IMR-90 (cell line): Measurements from ENCODE around the gene CIBAR2. TPM values are rescaled to one million over a fixed set of nuclear protein-coding genes. Genes with fewer than 3 reads are reported as not detected.

Experiments used
- ATAC-seq: fragments of 200-7000 bp; cut with Tn5 transposase; 2 replicates; pipeline ENCODE4 v1.9.1; 2020; ENCODE audit warnings: low read depth, mild to moderate bottlenecking, moderate library complexity
- BruUV-seq: library from RNA; stranded (reverse); fragments of 400-500 nt; replicated peaks from 2 replicates; lab custom pipeline; 2021; lab: Mats Ljungman, UMichigan
- CTCF ChIA-PET: fragments of 300-600 bp; formaldehyde crosslinking; extraction: SDS; loops from one replicate; lab custom pipeline; 2021; ENCODE audit warnings: antibody characterized with exemption; lab: Yijun Ruan, JAX
- POLR2A ChIA-PET: fragments of 300-600 bp; sonication (Branson Sonifier 250); formaldehyde crosslinking; loops from one replicate; lab custom pipeline; 2022; ENCODE audit warnings: antibody characterized with exemption; ENCODE audit not compliant: unreplicated experiment; lab: Charles Lee
- DNase-seq: peaks from one replicate; pipeline ENCODE4 v3.0.0; 2013
- H2AFZ ChIP-seq: replicated peaks from 2 replicates; pipeline ENCODE3; 2013; ENCODE audit warnings: low read length, mild to moderate bottlenecking; ENCODE audit not compliant: poor library complexity
- H2AK5ac ChIP-seq: 2 replicates; pipeline ENCODE4 v1.6.1; 2013; ENCODE audit warnings: low read depth, low read length, inconsistent platforms
- H2AK9ac ChIP-seq: replicated peaks from 2 replicates; pipeline ENCODE3; 2013; ENCODE audit warnings: mild to moderate bottlenecking, low read depth, low read length, moderate library complexity; ENCODE audit not compliant: poor library complexity
- H2BK120ac ChIP-seq: 2 replicates; pipeline ENCODE4 v1.6.1; 2013; ENCODE audit warnings: low read depth, low read length, inconsistent platforms
- H2BK15ac ChIP-seq: 3 replicates; pipeline ENCODE4 v1.6.1; 2013; ENCODE audit warnings: low read depth, low read length, inconsistent platforms
- H2BK20ac ChIP-seq: 2 replicates; pipeline ENCODE4 v1.6.1; 2013; ENCODE audit warnings: low read depth, mild to moderate bottlenecking, inconsistent platforms, low read length, moderate library complexity
- H2BK5ac ChIP-seq: 2 replicates; pipeline ENCODE4 v1.6.1; 2013; ENCODE audit warnings: mild to moderate bottlenecking, low read depth, low read length, inconsistent platforms; ENCODE audit not compliant: poor library complexity, severe bottlenecking
- H3K14ac ChIP-seq: replicated peaks from 2 replicates; pipeline ENCODE4 v1.6.1; 2013; ENCODE audit warnings: low read depth, low read length, inconsistent platforms
- H3K18ac ChIP-seq: 2 replicates; pipeline ENCODE4 v1.6.1; 2013; ENCODE audit warnings: low read depth, low read length, control low read depth
- H3K23ac ChIP-seq: 2 replicates; pipeline ENCODE4 v1.6.1; 2013; ENCODE audit warnings: low read depth, low read length, inconsistent platforms
- H3K27ac ChIP-seq: 2 replicates; pipeline ENCODE4 v1.5.1; 2013; ENCODE audit warnings: mild to moderate bottlenecking, control low read depth, low read length; ENCODE audit not compliant: insufficient read depth
- H3K27me3 ChIP-seq: 2 replicates; pipeline ENCODE4 v1.6.1; 2013; ENCODE audit warnings: low read length; ENCODE audit not compliant: control insufficient read depth, insufficient read depth
- H3K36me3 ChIP-seq: 2 replicates; pipeline ENCODE4 v1.6.1; 2013; ENCODE audit warnings: low read length, mixed read lengths; ENCODE audit not compliant: control insufficient read depth, insufficient read depth
- H3K4ac ChIP-seq: 2 replicates; pipeline ENCODE4 v1.6.1; 2013; ENCODE audit warnings: low read depth, low read length, inconsistent platforms
- H3K4me1 ChIP-seq: 2 replicates; pipeline ENCODE4 v1.6.1; 2013; ENCODE audit warnings: low read length, mixed read lengths; ENCODE audit not compliant: control insufficient read depth, insufficient read depth
- H3K4me2 ChIP-seq: 2 replicates; pipeline ENCODE4 v1.6.1; 2013; ENCODE audit warnings: low read depth, mild to moderate bottlenecking, control low read depth, low read length, moderate library complexity
- H3K4me3 ChIP-seq: 2 replicates; pipeline ENCODE4 v1.5.1; 2013; ENCODE audit warnings: low read depth, mild to moderate bottlenecking, control low read depth, low read length, moderate library complexity; ENCODE audit not compliant: insufficient read depth
- H3K56ac ChIP-seq: 2 replicates; pipeline ENCODE4 v1.6.1; 2013; ENCODE audit warnings: low read length, inconsistent platforms; ENCODE audit not compliant: insufficient read depth; ENCODE audit errors: extremely low read depth
- H3K79me1 ChIP-seq, 2 experiments: 2 replicates each; pipeline ENCODE4 v1.6.1; 2013; ENCODE audit warnings: low read length in 2 of 2, inconsistent platforms in 1 of 2, low read depth in 1 of 2
- H3K9ac ChIP-seq: 2 replicates; pipeline ENCODE4 v1.6.1; 2013; ENCODE audit warnings: low read depth, low read length, control low read depth
- H3K9me1 ChIP-seq: 2 replicates; pipeline ENCODE4 v1.6.1; 2013; ENCODE audit warnings: low read length, inconsistent platforms; ENCODE audit not compliant: insufficient read depth
- H3K9me3 ChIP-seq: 2 replicates; pipeline ENCODE4 v1.6.1; 2013; ENCODE audit warnings: low read length; ENCODE audit not compliant: control insufficient read depth, insufficient read depth
- H4K20me1 ChIP-seq: 2 replicates; pipeline ENCODE4 v1.6.1; 2013; ENCODE audit warnings: low read length, inconsistent platforms; ENCODE audit not compliant: insufficient read depth
- H4K5ac ChIP-seq: 2 replicates; pipeline ENCODE4 v1.6.1; 2013; ENCODE audit warnings: mild to moderate bottlenecking, low read depth, low read length, control low read depth
- H4K8ac ChIP-seq, 2 experiments: 2 replicates each; pipeline ENCODE4 v1.6.1; 2013; ENCODE audit warnings: low read depth in 2 of 2, low read length in 2 of 2, control low read depth in 1 of 2, inconsistent platforms in 1 of 2
- H4K91ac ChIP-seq: 2 replicates; pipeline ENCODE4 v1.6.1; 2013; ENCODE audit warnings: low read depth, low read length, inconsistent platforms; ENCODE audit not compliant: insufficient read depth
- BHLHE40 ChIP-seq: fragments of 150-350 bp; IDR thresholded peaks from 2 replicates; pipeline ENCODE4 v1.6.1; 2016; ENCODE audit warnings: mild to moderate bottlenecking, low read depth, low read length
- CHD1 ChIP-seq: IDR thresholded peaks from 2 replicates; pipeline ENCODE4 v1.6.1; 2012; ENCODE audit warnings: low read depth, low read length, improper control_type of control experiment
- FOS ChIP-seq: fragments of 150-350 bp; IDR thresholded peaks from 2 replicates; pipeline ENCODE4 v1.6.1; 2016; ENCODE audit warnings: low read depth, low read length
- MAFK ChIP-seq: IDR thresholded peaks from 2 replicates; pipeline ENCODE4 v1.6.1; 2012; ENCODE audit warnings: low read depth, low read length, improper control_type of control experiment
- MAZ ChIP-seq: IDR thresholded peaks from 2 replicates; pipeline ENCODE4 v1.6.1; 2012; ENCODE audit warnings: low read depth, mild to moderate bottlenecking, low read length, improper control_type of control experiment, moderate library complexity, borderline replicate concordance
- MXI1 ChIP-seq: IDR thresholded peaks from 2 replicates; pipeline ENCODE4 v1.6.1; 2012; ENCODE audit warnings: low read depth, mild to moderate bottlenecking, low read length, moderate library complexity, borderline replicate concordance
- NFE2L2 ChIP-seq: fragments of 150-350 bp; IDR thresholded peaks from 2 replicates; pipeline ENCODE4 v1.6.1; 2016; ENCODE audit warnings: low read depth, mild to moderate bottlenecking, low read length
- POLR2A ChIP-seq: IDR thresholded peaks from 2 replicates; pipeline ENCODE4 v1.6.1; 2012; ENCODE audit warnings: mild to moderate bottlenecking, low read depth, low read length
- RAD21 ChIP-seq: IDR thresholded peaks from 2 replicates; pipeline ENCODE4 v1.6.1; 2012; ENCODE audit warnings: low read length, improper control_type of control experiment
- RCOR1 ChIP-seq: IDR thresholded peaks from 2 replicates; pipeline ENCODE4 v1.6.1; 2012; ENCODE audit warnings: mild to moderate bottlenecking, low read length, improper control_type of control experiment; ENCODE audit not compliant: insufficient replicate concordance
- SMC3 ChIP-seq: fragments of 150-350 bp; IDR thresholded peaks from 2 replicates; pipeline ENCODE4 v1.6.1; 2016; ENCODE audit warnings: low read depth, mild to moderate bottlenecking, antibody characterized with exemption, low read length, moderate library complexity
- WGBS, 2 experiments: methylation state at CpG; one replicate each; pipeline versions ENCODE4 v1.1.5 to v1.1.7; 2013; ENCODE audit warnings: missing lambda C conversion rate in 2 of 2; ENCODE audit not compliant: insufficient read length in 1 of 2; ENCODE audit errors: extremely low coverage in 2 of 2; 5-methylcytosine and 5-hydroxymethylcytosine counted together
- dilution Hi-C: fragments of 300-500 bp; cut with HindIII; formaldehyde crosslinking; loops from one replicate; pipeline ENCODE4 v1.14.3; 2018; ENCODE audit warnings: low sequenced_read_pairs; ENCODE audit not compliant: unreplicated experiment
- in situ Hi-C: fragments of 300-500 bp; cut with MboI; formaldehyde crosslinking; loops from 3 replicates; pipeline ENCODE4 v1.14.3; 2019; ENCODE audit warnings: low sequenced_read_pairs, inconsistent platforms, mixed read lengths
- intact Hi-C: fragments of 100-400 bp; cut with micrococcal nuclease; formaldehyde crosslinking; loops from 2 replicates; pipeline ENCODE4 v1.10.0; 2022
- polyA plus RNA-seq, 3 experiments: library from polyadenylated mRNA; depleted of rRNA; stranded (reverse); fragments of >200 nt; gene quantifications; 2 replicates each; pipeline ENCODE4 v1.2.3, GENCODE V29; 2012; ENCODE audit warnings: low replicate concordance in 1 of 3
- total RNA-seq: library from RNA; depleted of rRNA; stranded (reverse); fragments of >200 nt; gene quantifications from 2 replicates; pipeline ENCODE4 v1.2.3, GENCODE V29; 2012
- TF ChIP-seq, protein P1 (sequence below): fragments of 150-350 bp; IDR thresholded peaks from 2 replicates; pipeline ENCODE4 v1.6.1; 2017; ENCODE audit warnings: mild to moderate bottlenecking, antibody characterized with exemption, low read length, low read depth
- TF ChIP-seq, protein P2 (sequence below): fragments of 150-350 bp; IDR thresholded peaks from 2 replicates; pipeline ENCODE4 v1.6.1; 2016; ENCODE audit warnings: low read depth, mild to moderate bottlenecking, low read length, moderate library complexity, borderline replicate concordance
- TF ChIP-seq, protein P3 (sequence below): conservative IDR thresholded peaks from 2 replicates; pipeline ENCODE4 v1.5.1; 2012; ENCODE audit warnings: mild to moderate bottlenecking, low read depth, low read length, improper control_type of control experiment

The CIBAR2 gene
- total and polyA plus RNA-seq, 2 of the 4 experiments (the other 2 are of a cell fraction): 0.18 to 0.24 TPM

DNA sequence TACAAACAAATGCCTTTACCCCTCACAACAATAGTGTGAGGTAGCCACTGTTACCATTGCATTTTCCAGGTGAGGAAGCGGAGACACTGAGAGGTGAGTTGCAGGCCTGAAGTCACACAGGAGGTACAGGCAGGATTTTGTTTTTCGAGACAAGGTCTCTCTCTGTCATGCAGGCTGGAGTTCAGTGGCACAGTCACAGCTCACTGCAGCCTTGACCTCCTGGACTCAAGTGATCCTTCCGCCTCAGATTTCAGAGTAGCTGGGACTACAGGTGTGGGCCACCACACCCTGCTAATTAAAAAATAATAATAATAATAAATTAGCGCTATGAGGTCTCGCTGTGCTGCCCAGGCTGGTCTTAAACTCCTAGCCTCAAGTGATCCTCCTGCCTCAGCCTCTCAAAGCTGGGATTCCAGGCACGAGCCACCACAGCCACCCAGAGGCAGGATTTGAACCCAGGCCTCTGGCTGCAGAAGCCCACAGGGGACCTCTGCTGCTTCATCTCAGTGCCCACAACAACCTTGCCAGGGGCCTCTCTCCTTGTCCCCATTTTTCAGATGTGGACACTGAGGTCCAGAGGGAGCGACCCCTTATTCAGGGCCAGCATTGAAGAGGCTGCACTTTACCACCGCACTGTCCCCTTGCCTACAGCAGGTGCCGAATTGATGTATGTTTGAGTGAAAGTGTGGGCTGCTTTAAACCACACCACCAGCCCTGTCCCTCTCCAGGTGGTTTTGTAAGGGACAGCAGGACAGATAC, 16.0 kb upstream of the CIBAR2 start:
- H3K4me3 ChIP-seq: no peak overlapping the region
- no peak overlapping the region for H2AK9ac ChIP-seq
- H3K23ac ChIP-seq: no peak overlapping the region
- ChIA-PET POLR2A (interaction anchor here (0.6 kb wide), 1 partner anchor 73 kb away, joined by 4 read pairs; no protein-coding TSS in a partner anchor), CTCF (interaction anchor here (0.7 kb wide), 1 partner anchor 11 kb away, joined by 4 read pairs; no protein-coding TSS in a partner anchor)
- H2BK15ac ChIP-seq: peak overlapping the region; percentile 68; the same call in 1 of the 3 replicates
- DNase-seq (no peak), ATAC-seq (no peak)
- peaks cover 18% of the 10 kb centered on the region; the same call in 1 of the 2 replicates for H3K9me1 ChIP-seq
- H3K27ac ChIP-seq: no peak overlapping the region
- H4K8ac ChIP-seq: peak overlapping the region in 1 of 2 experiments; percentile 1; a peak in 1 of 4 replicates
- H3K18ac ChIP-seq: no peak overlapping the region
- H3K4me1 ChIP-seq: peaks cover 32% of the 10 kb centered on the region
- H2AK5ac ChIP-seq: peak overlapping the region; percentile 89
- dilution Hi-C loops (no loop called here), intact Hi-C loops (no loop called here), in situ Hi-C loops (no loop called here)
- peak overlapping the region; percentile 19 for H2AFZ ChIP-seq
- no peak overlapping the region for H4K5ac ChIP-seq
- no peak overlapping the region for H3K4me2 ChIP-seq
- no peak overlapping the region for H2BK5ac ChIP-seq
- no peaks in the 10 kb centered on the region for H3K36me3 ChIP-seq
- H2BK20ac ChIP-seq: no peak overlapping the region; the same call in 1 of the 2 replicates
- no peaks in the 10 kb centered on the region for H4K20me1 ChIP-seq
- H2BK120ac ChIP-seq: peak overlapping the region; percentile 41
- H3K27me3 ChIP-seq: no peaks in the 10 kb centered on the region
- BruUV-seq: no TSS peak
- H3K4ac ChIP-seq: peak overlapping the region; percentile 36; the same call in 1 of the 2 replicates
- 100% methylated on average over 3 of the region's 9 CpGs; no CpG with 5 or more reads in 1 of the 2 experiments for WGBS, 2 experiments
- H3K9ac ChIP-seq: no peak overlapping the region
- 0 out of 2 replicates have a peak overlapping the region, but pooled peaks have one; percentile 38 for H3K14ac ChIP-seq
- H3K79me1 ChIP-seq: peaks cover 0 to 4% of the 10 kb centered on the region in 2 experiments; a peak in 1 of 4 replicates
- H4K91ac ChIP-seq: peak overlapping the region; percentile 34; the same call in 1 of the 2 replicates
- H3K9me3 ChIP-seq: no peaks in the 10 kb centered on the region
- H3K56ac ChIP-seq: no peak overlapping the region
- no peak for TF ChIP-seq NFE2L2
- TF ChIP-seq BHLHE40: no peak
- TF ChIP-seq POLR2A: no peak
- no peak for TF ChIP-seq FOS
- no peak for TF ChIP-seq MXI1
- no peak for TF ChIP-seq CHD1
- no peak for TF ChIP-seq RAD21
- TF ChIP-seq, protein P1, sequence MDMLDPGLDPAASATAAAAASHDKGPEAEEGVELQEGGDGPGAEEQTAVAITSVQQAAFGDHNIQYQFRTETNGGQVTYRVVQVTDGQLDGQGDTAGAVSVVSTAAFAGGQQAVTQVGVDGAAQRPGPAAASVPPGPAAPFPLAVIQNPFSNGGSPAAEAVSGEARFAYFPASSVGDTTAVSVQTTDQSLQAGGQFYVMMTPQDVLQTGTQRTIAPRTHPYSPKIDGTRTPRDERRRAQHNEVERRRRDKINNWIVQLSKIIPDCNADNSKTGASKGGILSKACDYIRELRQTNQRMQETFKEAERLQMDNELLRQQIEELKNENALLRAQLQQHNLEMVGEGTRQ: no peak
- TF ChIP-seq MAZ: no peak
- no peak for TF ChIP-seq MAFK
- TF ChIP-seq, protein P2, sequence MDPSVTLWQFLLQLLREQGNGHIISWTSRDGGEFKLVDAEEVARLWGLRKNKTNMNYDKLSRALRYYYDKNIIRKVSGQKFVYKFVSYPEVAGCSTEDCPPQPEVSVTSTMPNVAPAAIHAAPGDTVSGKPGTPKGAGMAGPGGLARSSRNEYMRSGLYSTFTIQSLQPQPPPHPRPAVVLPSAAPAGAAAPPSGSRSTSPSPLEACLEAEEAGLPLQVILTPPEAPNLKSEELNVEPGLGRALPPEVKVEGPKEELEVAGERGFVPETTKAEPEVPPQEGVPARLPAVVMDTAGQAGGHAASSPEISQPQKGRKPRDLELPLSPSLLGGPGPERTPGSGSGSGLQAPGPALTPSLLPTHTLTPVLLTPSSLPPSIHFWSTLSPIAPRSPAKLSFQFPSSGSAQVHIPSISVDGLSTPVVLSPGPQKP: no peak
- TF ChIP-seq, protein P3, sequence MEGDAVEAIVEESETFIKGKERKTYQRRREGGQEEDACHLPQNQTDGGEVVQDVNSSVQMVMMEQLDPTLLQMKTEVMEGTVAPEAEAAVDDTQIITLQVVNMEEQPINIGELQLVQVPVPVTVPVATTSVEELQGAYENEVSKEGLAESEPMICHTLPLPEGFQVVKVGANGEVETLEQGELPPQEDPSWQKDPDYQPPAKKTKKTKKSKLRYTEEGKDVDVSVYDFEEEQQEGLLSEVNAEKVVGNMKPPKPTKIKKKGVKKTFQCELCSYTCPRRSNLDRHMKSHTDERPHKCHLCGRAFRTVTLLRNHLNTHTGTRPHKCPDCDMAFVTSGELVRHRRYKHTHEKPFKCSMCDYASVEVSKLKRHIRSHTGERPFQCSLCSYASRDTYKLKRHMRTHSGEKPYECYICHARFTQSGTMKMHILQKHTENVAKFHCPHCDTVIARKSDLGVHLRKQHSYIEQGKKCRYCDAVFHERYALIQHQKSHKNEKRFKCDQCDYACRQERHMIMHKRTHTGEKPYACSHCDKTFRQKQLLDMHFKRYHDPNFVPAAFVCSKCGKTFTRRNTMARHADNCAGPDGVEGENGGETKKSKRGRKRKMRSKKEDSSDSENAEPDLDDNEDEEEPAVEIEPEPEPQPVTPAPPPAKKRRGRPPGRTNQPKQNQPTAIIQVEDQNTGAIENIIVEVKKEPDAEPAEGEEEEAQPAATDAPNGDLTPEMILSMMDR: no peak
- TF ChIP-seq RCOR1: no peak
- TF ChIP-seq SMC3: no peak
